H9 (cell line): ENCODE data around the gene GRIK4. TPM values are rescaled to one million over a fixed set of nuclear protein-coding genes. Genes with fewer than 3 reads are reported as not detected.

Source experiments
- DNase-seq: peaks from one replicate; pipeline ENCODE4 v3.0.0-alpha.2; 2017
- H2AFZ ChIP-seq: one replicate; pipeline ENCODE4 v1.6.1; 2013; ENCODE audit warnings: mild to moderate bottlenecking, low read length, control low read depth, moderate library complexity
- H2AK5ac ChIP-seq: 2 replicates; pipeline ENCODE4 v1.6.1; 2013; ENCODE audit warnings: low read length, control low read depth, mixed read lengths; ENCODE audit not compliant: insufficient read length
- H2BK120ac ChIP-seq: one replicate; pipeline ENCODE4 v1.6.1; 2013; ENCODE audit warnings: low read depth, mild to moderate bottlenecking, low read length, control low read depth, inconsistent platforms; ENCODE audit not compliant: poor library complexity, severe bottlenecking
- H2BK12ac ChIP-seq: 2 replicates; pipeline ENCODE4 v1.6.1; 2013; ENCODE audit warnings: low read length, control low read depth, mixed read lengths, low read depth; ENCODE audit not compliant: insufficient read length
- H2BK15ac ChIP-seq: 2 replicates; pipeline ENCODE4 v1.6.1; 2013; ENCODE audit warnings: low read depth, low read length, control low read depth
- H2BK20ac ChIP-seq: one replicate; pipeline ENCODE4 v1.6.1; 2013; ENCODE audit warnings: low read depth, mild to moderate bottlenecking, low read length, control low read depth, inconsistent platforms; ENCODE audit not compliant: poor library complexity, severe bottlenecking
- H2BK5ac ChIP-seq: 2 replicates; pipeline ENCODE4 v1.6.1; 2013; ENCODE audit warnings: low read length, control low read depth, mixed read lengths; ENCODE audit not compliant: insufficient read length
- H3K14ac ChIP-seq: 2 replicates; pipeline ENCODE4 v1.6.1; 2013; ENCODE audit warnings: low read length, control low read depth; ENCODE audit not compliant: insufficient read depth
- H3K18ac ChIP-seq: 2 replicates; pipeline ENCODE4 v1.6.1; 2013; ENCODE audit warnings: low read depth, mild to moderate bottlenecking, mixed read lengths, low read length, control low read depth; ENCODE audit not compliant: insufficient read length
- H3K23ac ChIP-seq: 2 replicates; pipeline ENCODE4 v1.6.1; 2013; ENCODE audit warnings: low read length, control low read depth, mixed read lengths, low read depth; ENCODE audit not compliant: insufficient read length
- H3K23me2 ChIP-seq: 2 replicates; pipeline ENCODE4 v1.6.1; 2013; ENCODE audit warnings: low read depth, mild to moderate bottlenecking, mixed read lengths, low read length, control low read depth; ENCODE audit not compliant: insufficient read length, poor library complexity, severe bottlenecking
- H3K27ac ChIP-seq: 2 replicates; pipeline ENCODE4 v1.5.1; 2013; ENCODE audit warnings: low read length, control low read depth, mixed read lengths, low read depth; ENCODE audit not compliant: insufficient read length
- H3K27me3 ChIP-seq: 2 replicates; pipeline ENCODE4 v1.6.1; 2013; ENCODE audit warnings: low read length, control low read depth, inconsistent platforms; ENCODE audit not compliant: insufficient read depth
- H3K4ac ChIP-seq: 2 replicates; pipeline ENCODE4 v1.6.1; 2013; ENCODE audit warnings: low read depth, mild to moderate bottlenecking, control low read depth, inconsistent platforms, low read length, moderate library complexity
- H3K4me1 ChIP-seq: 2 replicates; pipeline ENCODE4 v1.6.1; 2013; ENCODE audit warnings: low read length, control low read depth, inconsistent platforms; ENCODE audit not compliant: insufficient read depth
- H3K4me2 ChIP-seq: 2 replicates; pipeline ENCODE4 v1.6.1; 2013; ENCODE audit warnings: low read length, control low read depth, mixed read lengths; ENCODE audit not compliant: insufficient read length, insufficient read depth
- H3K56ac ChIP-seq: 2 replicates; pipeline ENCODE4 v1.6.1; 2013; ENCODE audit warnings: low read depth, mild to moderate bottlenecking, mixed read lengths, low read length, control low read depth; ENCODE audit not compliant: insufficient read length
- H3K79me1 ChIP-seq: 2 replicates; pipeline ENCODE4 v1.6.1; 2013; ENCODE audit warnings: low read depth, mild to moderate bottlenecking, moderate library complexity, low read length, control low read depth, inconsistent platforms; ENCODE audit not compliant: insufficient read depth, poor library complexity, severe bottlenecking
- H3K79me2 ChIP-seq: 2 replicates; pipeline ENCODE4 v1.6.1; 2013; ENCODE audit warnings: low read length, control low read depth, inconsistent platforms; ENCODE audit not compliant: insufficient read depth
- H3K9ac ChIP-seq: 2 replicates; pipeline ENCODE4 v1.6.1; 2013; ENCODE audit warnings: low read length, control low read depth, mixed read lengths; ENCODE audit not compliant: insufficient read length; ENCODE audit errors: extremely low read depth
- H3K9me3 ChIP-seq: one replicate; pipeline ENCODE4 v1.6.1; 2013; ENCODE audit warnings: low read depth, low read length, inconsistent platforms; ENCODE audit not compliant: control insufficient read depth
- H3T11ph ChIP-seq: one replicate; pipeline ENCODE4 v1.6.1; 2013; ENCODE audit warnings: mild to moderate bottlenecking, low read length, control low read depth, inconsistent platforms
- H4K20me1 ChIP-seq: one replicate; pipeline ENCODE4 v1.6.1; 2013; ENCODE audit not compliant: control insufficient read depth, insufficient read length, insufficient read depth
- H4K5ac ChIP-seq: 2 replicates; pipeline ENCODE4 v1.6.1; 2013; ENCODE audit warnings: low read depth, mild to moderate bottlenecking, mixed read lengths, low read length, control low read depth; ENCODE audit not compliant: insufficient read length
- H4K8ac ChIP-seq: replicated peaks from 2 replicates; pipeline ENCODE4 v1.6.1; 2013; ENCODE audit warnings: low read length, control low read depth, mixed read lengths, low read depth; ENCODE audit not compliant: insufficient read length
- H4K91ac ChIP-seq: 2 replicates; pipeline ENCODE4 v1.6.1; 2013; ENCODE audit warnings: low read depth, mild to moderate bottlenecking, moderate library complexity, mixed read lengths, low read length, control low read depth; ENCODE audit not compliant: insufficient read length
- H3K27ac Mint-ChIP-seq, 3 experiments: 2 replicates in 2 of 3; 3 replicates in 1 of 3; pipeline ENCODE4 v1.8.0; 2020 to 2021; ENCODE audit warnings: mixed read lengths in 3 of 3, mild to moderate bottlenecking in 1 of 3, moderate library complexity in 1 of 3
- H3K27me3 Mint-ChIP-seq: 2 replicates; pipeline ENCODE4 v1.8.0; 2021; ENCODE audit warnings: low read depth, mild to moderate bottlenecking, moderate library complexity, mixed read lengths
- H3K36me3 Mint-ChIP-seq, 3 experiments: 2 replicates in 2 of 3; 3 replicates in 1 of 3; pipeline ENCODE4 v1.8.0; 2020 to 2021; ENCODE audit warnings: low read depth in 3 of 3, mixed read lengths in 3 of 3; ENCODE audit not compliant: insufficient read depth in 1 of 3
- H3K4me1 Mint-ChIP-seq, 2 experiments: 2 replicates each; pipeline ENCODE4 v1.8.0; 2020; ENCODE audit warnings: mixed read lengths in 2 of 2
- H3K4me3 Mint-ChIP-seq, 2 experiments: 2 replicates in 1 of 2; 3 replicates in 1 of 2; pipeline ENCODE4 v1.8.0; 2020 to 2021; ENCODE audit warnings: mild to moderate bottlenecking in 2 of 2, mixed read lengths in 2 of 2, moderate library complexity in 1 of 2
- H3K9me3 Mint-ChIP-seq, 2 experiments: 2 replicates in 1 of 2; 3 replicates in 1 of 2; pipeline ENCODE4 v1.8.0; 2020; ENCODE audit warnings: mild to moderate bottlenecking in 2 of 2, mixed read lengths in 2 of 2, moderate library complexity in 1 of 2
- WGBS: extraction: QIAGEN DNeasy Blood & Tissue Kit; methylation state at CpG from one replicate; pipeline ENCODE4 v1.1.7; 2013; ENCODE audit warnings: missing lambda C conversion rate, low lambda C conversion rate, mixed read lengths; ENCODE audit not compliant: insufficient read length; ENCODE audit errors: extremely low coverage; 5-methylcytosine and 5-hydroxymethylcytosine counted together
- total RNA-seq: library from RNA; stranded (reverse); gene quantifications from 2 replicates; pipeline ENCODE4 v1.2.1, GENCODE V29; 2021
- TF ChIP-seq, protein P1 (sequence below): fragments of 200-600 bp; sonication (generic); conservative IDR thresholded peaks from 3 replicates; pipeline ENCODE4 v1.8.0; 2021; ENCODE audit warnings: antibody characterized with exemption, mild to moderate bottlenecking

GRIK4 gene
- total RNA-seq, 1 experiment from 2014 or later: 2.3 TPM

DNA sequence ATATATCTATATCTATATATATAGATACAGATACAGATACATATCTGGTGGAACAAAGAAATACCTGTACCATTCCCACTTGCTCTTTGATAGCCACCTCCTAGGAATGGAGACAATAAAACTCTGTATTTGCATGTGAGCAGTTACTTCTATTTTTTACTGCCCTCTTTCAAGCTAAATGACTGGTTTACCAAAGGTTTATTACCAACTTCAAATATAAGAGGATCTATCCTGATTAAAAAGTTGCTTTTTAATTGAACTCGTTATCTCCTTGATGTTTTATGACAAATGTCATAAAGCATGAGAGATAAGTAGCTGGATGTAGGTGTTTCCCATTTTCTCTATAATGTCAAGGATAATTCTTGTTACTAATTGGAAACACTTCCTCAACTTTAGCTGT is 21.7 kb upstream of the GRIK4 start:
- no peak overlapping the region for H3K56ac ChIP-seq
- no CpG with 5 or more reads among the region's 1 CpG for WGBS
- H3K36me3 Mint-ChIP-seq: peaks cover 2 to 8% (median 7%) of the 10 kb centered on the region in 3 experiments; a peak in 4 of 7 replicates
- no peak overlapping the region for H3K23ac ChIP-seq
- no peaks in the 10 kb centered on the region for H3K27me3 Mint-ChIP-seq
- H2BK120ac ChIP-seq: no peak overlapping the region
- H3K4me3 Mint-ChIP-seq: no peak overlapping the region
- TF ChIP-seq, protein P1, sequence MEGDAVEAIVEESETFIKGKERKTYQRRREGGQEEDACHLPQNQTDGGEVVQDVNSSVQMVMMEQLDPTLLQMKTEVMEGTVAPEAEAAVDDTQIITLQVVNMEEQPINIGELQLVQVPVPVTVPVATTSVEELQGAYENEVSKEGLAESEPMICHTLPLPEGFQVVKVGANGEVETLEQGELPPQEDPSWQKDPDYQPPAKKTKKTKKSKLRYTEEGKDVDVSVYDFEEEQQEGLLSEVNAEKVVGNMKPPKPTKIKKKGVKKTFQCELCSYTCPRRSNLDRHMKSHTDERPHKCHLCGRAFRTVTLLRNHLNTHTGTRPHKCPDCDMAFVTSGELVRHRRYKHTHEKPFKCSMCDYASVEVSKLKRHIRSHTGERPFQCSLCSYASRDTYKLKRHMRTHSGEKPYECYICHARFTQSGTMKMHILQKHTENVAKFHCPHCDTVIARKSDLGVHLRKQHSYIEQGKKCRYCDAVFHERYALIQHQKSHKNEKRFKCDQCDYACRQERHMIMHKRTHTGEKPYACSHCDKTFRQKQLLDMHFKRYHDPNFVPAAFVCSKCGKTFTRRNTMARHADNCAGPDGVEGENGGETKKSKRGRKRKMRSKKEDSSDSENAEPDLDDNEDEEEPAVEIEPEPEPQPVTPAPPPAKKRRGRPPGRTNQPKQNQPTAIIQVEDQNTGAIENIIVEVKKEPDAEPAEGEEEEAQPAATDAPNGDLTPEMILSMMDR: no peak
- H3K27ac ChIP-seq: no peak overlapping the region
- no peak overlapping the region for H4K8ac ChIP-seq
- no peak overlapping the region for H3K4ac ChIP-seq
- no peak overlapping the region for H3K4me2 ChIP-seq
- no peak overlapping the region for H3K18ac ChIP-seq
- H2BK15ac ChIP-seq: no peak overlapping the region
- H2AFZ ChIP-seq: no peak overlapping the region
- H4K5ac ChIP-seq: no peak overlapping the region
- no peaks in the 10 kb centered on the region for H3K79me1 ChIP-seq
- H3K79me2 ChIP-seq: no peaks in the 10 kb centered on the region
- H3K9me3 ChIP-seq: no peaks in the 10 kb centered on the region
- peaks cover 3 to 5% of the 10 kb centered on the region in 2 experiments; a peak in 3 of 4 replicates for H3K4me1 Mint-ChIP-seq
- no peak for DNase-seq
- H3K27ac Mint-ChIP-seq: no peak overlapping the region
- no peak overlapping the region for H2AK5ac ChIP-seq
- H2BK5ac ChIP-seq: no peak overlapping the region
- no peak overlapping the region for H3K9ac ChIP-seq
- no peak overlapping the region for H2BK12ac ChIP-seq
- no peak overlapping the region for H2BK20ac ChIP-seq
- H3K4me1 ChIP-seq: peaks cover 2% of the 10 kb centered on the region; the same call in 1 of the 2 replicates
- no peaks in the 10 kb centered on the region for H3K23me2 ChIP-seq
- H3K27me3 ChIP-seq: no peaks in the 10 kb centered on the region
- no peaks in the 10 kb centered on the region for H4K20me1 ChIP-seq
- no peak overlapping the region for H3K14ac ChIP-seq
- no peak overlapping the region for H4K91ac ChIP-seq
- H3K9me3 Mint-ChIP-seq: no peaks in the 10 kb centered on the region
- H3T11ph ChIP-seq: no peak overlapping the region
